GM12878 (cell line): ENCODE results near the gene CAMKMT. TPM values are rescaled to one million over a fixed set of nuclear protein-coding genes. Genes with fewer than 3 reads are reported as not detected.

Experiments used
- ATAC-seq: fragments of 200-7000 bp; cut with Tn5 transposase; 3 replicates; pipeline ENCODE4 v1.9.1; 2020; ENCODE audit warnings: mild to moderate bottlenecking, moderate library complexity
- BruUV-seq: library from RNA; stranded (reverse); fragments of 400-500 nt; replicated peaks from 2 replicates; lab custom pipeline; 2021; lab: Mats Ljungman, UMichigan
- CTCF ChIA-PET: fragments of 300-600 bp; sonication (Branson Sonifier 250); formaldehyde crosslinking; extraction: SDS; loops from one replicate; lab custom pipeline; 2021; ENCODE audit warnings: inconsistent platforms; lab: Yijun Ruan, JAX
- POLR2A ChIA-PET: fragments of 350-600 bp; formaldehyde crosslinking; extraction: SDS; loops from one replicate; lab custom pipeline; 2021; ENCODE audit warnings: inconsistent platforms; lab: Charles Lee
- RAD21 ChIA-PET: fragments of 300-600 bp; sonication (Branson Sonifier 250); formaldehyde crosslinking; loops from one replicate; lab custom pipeline; 2023; ENCODE audit warnings: antibody characterized with exemption; ENCODE audit not compliant: unreplicated experiment; lab: Charles Lee
- SMC1A ChIA-PET: fragments of 300-600 bp; sonication (Branson Sonifier 250); formaldehyde crosslinking; loops from one replicate; lab custom pipeline; 2023; ENCODE audit not compliant: unreplicated experiment, uncharacterized antibody; lab: Charles Lee
- DNase-seq: peaks from one replicate; pipeline ENCODE4 v3.0.0-alpha.2; 2011; ENCODE audit warnings: low read depth, low spot score
- FAIRE-seq: peaks from 3 replicates; lab custom pipeline; 2011; peaks lifted over from hg19 to GRCh38; lab: Jason Lieb, UNC
- H2AFZ ChIP-seq: 2 replicates; pipeline ENCODE4 v1.6.0; 2011; ENCODE audit warnings: low read depth, low read length, control low read depth; ENCODE audit not compliant: control insufficient read depth
- H3K27ac ChIP-seq: 2 replicates; pipeline ENCODE4 v1.5.1; 2011; ENCODE audit warnings: control low read depth; ENCODE audit not compliant: control insufficient read depth, insufficient read depth
- H3K27me3 ChIP-seq, 2 experiments: replicated peaks in 1 of 2; 2 replicates each; pipeline versions ENCODE4 v1.6.0 to v1.6.1; 2011; ENCODE audit warnings: low read length in 1 of 2; ENCODE audit not compliant: control insufficient read depth in 2 of 2, insufficient read depth in 2 of 2
- H3K36me3 ChIP-seq, 2 experiments: 2 replicates each; pipeline ENCODE4 v1.5.1; 2011; ENCODE audit warnings: low read length in 1 of 2; ENCODE audit not compliant: control insufficient read depth in 2 of 2, insufficient read depth in 2 of 2
- H3K4me1 ChIP-seq: 2 replicates; pipeline ENCODE4 v1.6.1; 2011; ENCODE audit warnings: mild to moderate bottlenecking, low read length, moderate library complexity, mixed read lengths; ENCODE audit not compliant: control insufficient read depth, insufficient read depth
- H3K4me2 ChIP-seq: 2 replicates; pipeline ENCODE4 v1.6.0; 2011; ENCODE audit warnings: control low read depth; ENCODE audit not compliant: control insufficient read depth, insufficient read depth
- H3K4me3 ChIP-seq: fragments of 200-600 bp; sonication (generic); 2 replicates; pipeline ENCODE4 v1.5.1; 2016
- H3K79me2 ChIP-seq: 2 replicates; pipeline ENCODE4 v1.6.0; 2011; ENCODE audit warnings: low read length; ENCODE audit not compliant: control insufficient read depth, insufficient read depth
- H3K9ac ChIP-seq: 2 replicates; pipeline ENCODE4 v1.8.0; 2011; ENCODE audit warnings: low read length, control low read depth, mixed read lengths; ENCODE audit not compliant: control insufficient read depth, insufficient read depth
- H3K9me3 ChIP-seq: replicated peaks from 3 replicates; pipeline ENCODE4 v1.5.1; 2011; ENCODE audit warnings: mild to moderate bottlenecking, low read length; ENCODE audit not compliant: control insufficient read depth, insufficient read depth
- H4K20me1 ChIP-seq: 2 replicates; pipeline ENCODE4 v1.6.0; 2011; ENCODE audit not compliant: control insufficient read depth, insufficient read depth
- CHD4 ChIP-seq: fragments of 200-600 bp; sonication (generic); IDR thresholded peaks from 2 replicates; pipeline ENCODE4 v1.6.1; 2016; ENCODE audit warnings: mild to moderate bottlenecking
- MEF2A ChIP-seq: IDR thresholded peaks from 2 replicates; pipeline ENCODE4 v1.6.1; 2011; ENCODE audit warnings: low read depth, mild to moderate bottlenecking, low read length, moderate library complexity; ENCODE audit not compliant: insufficient read depth
- MTA2 ChIP-seq: fragments of 450-650 bp; IDR thresholded peaks from 2 replicates; pipeline ENCODE4 v1.6.1; 2016; ENCODE audit warnings: low read depth, mild to moderate bottlenecking, moderate library complexity
- MYB ChIP-seq: fragments of 150-350 bp; IDR thresholded peaks from 2 replicates; pipeline ENCODE4 v1.6.1; 2014; ENCODE audit warnings: mild to moderate bottlenecking, low read depth, low read length, borderline replicate concordance
- WGBS: methylation state at CpG from one replicate; pipeline ENCODE4 v1.1.6; 2016; ENCODE audit warnings: low lambda C conversion rate; ENCODE audit not compliant: insufficient replicate concordance, insufficient coverage; ENCODE audit errors: missing lambda C conversion rate; 5-methylcytosine and 5-hydroxymethylcytosine counted together
- in situ Hi-C: fragments of 300-500 bp; cut with MboI; formaldehyde crosslinking; loops from 9 replicates; pipeline ENCODE4 v1.14.3; 2018; ENCODE audit warnings: mixed read lengths
- intact Hi-C: fragments of 100-400 bp; cut with micrococcal nuclease; formaldehyde crosslinking; loops from one replicate; pipeline ENCODE4 v1.14.2; 2022; ENCODE audit not compliant: unreplicated experiment
- polyA plus RNA-seq, 11 experiments: library from polyadenylated mRNA; depleted of rRNA in 4 of 11; unstranded in 6 of 11; stranded (reverse) in 5 of 11; fragments of >200 nt; fragmentation: Nextera tagmentation in 4 of 11; fragmentation: Illumina TruSeq in 1 of 11; extraction: Ambion mirVana in 4 of 11; extraction: Trizol in 1 of 11; gene quantifications; 1 replicate in 1 of 11; 2 replicates in 10 of 11; pipeline versions ENCODE4 v1.2.1 to v1.2.3, GENCODE V29; 2011 to 2016; ENCODE audit warnings: inconsistent platforms in 2 of 11, missing spikeins in 2 of 11, low read depth in 1 of 11
- total RNA-seq, 4 experiments: library from RNA; depleted of rRNA in 3 of 4; stranded (reverse); fragments of >200 nt in 3 of 4; fragmentation: Illumina TruSeq in 1 of 4; extraction: Trizol in 1 of 4; gene quantifications; 2 replicates each; pipeline versions ENCODE4 v1.2.1 to v1.2.3, GENCODE V29; 2013 to 2021
- TF ChIP-seq, protein P1 (sequence below): fragments of 450-650 bp; IDR thresholded peaks from 2 replicates; pipeline ENCODE4 v1.6.1; 2017; ENCODE audit warnings: mild to moderate bottlenecking

CAMKMT gene
- total and polyA plus RNA-seq, 10 of the 15 experiments (the other 5 are each of a cell fraction or from before 2014, with no cell fraction given) = 2.7 to 16.0 (median 11.8) TPM

DNA sequence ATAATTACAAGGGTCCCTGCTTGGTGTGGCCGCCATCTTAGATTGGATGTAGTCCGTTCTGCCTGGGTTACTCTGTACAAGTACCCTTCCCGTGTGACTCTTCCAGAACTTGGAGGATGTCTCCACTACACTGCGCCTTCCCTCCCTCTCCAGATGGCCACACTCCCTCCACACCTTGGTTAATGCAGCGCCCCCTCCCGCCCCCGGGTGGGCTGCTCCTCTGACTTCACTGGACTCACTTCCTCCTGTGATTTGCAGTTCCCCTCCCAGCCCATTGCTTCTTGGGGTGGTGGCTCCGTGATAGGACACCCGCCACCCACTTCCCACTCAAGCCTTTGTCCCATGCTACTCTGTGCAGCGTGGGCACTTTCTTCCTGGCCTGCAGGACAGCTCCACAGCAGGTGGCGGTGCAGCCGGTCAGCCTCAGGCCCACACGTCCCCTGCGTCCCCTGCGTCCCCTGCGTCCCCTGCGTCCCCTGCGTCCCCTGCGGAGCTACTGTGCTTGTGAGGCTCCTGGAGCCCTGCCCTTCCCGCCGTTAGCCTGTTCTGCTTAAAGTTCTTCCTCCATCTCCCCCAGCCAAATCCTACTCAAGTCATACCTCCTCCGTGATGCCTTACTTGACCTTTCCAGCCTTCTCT, 449.3 kb downstream of the CAMKMT start (continued):
- TF ChIP-seq MEF2A (no peak), MYB (no peak), CHD4 (no peak)

DNA sequence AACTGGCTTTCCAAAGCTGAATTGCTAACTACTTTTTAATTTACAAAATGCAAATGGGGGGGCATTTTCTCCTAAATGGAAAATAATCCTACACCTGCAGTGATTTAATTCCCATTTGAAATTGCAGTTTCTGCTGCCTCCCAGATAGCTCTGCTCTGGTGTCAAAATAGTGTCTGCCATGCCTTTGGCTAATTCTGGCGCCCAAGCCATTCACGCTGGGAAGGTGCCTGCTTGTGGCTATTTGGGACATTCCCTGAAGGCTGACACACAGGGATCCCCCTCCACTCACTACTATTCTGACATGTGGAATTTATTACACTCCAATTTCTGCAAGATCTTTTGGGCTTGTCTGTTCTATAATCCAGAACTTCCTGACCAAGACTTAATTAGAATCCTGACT, 451.4 kb downstream of the CAMKMT start:
- Histone ChIP-seq H3K27me3 (peaks cover 0 to 2% of the 10 kb centered on the region in 2 experiments; a peak in 1 of 4 replicates), H2AFZ (no peak overlapping the region), H3K9me3 (no peaks in the 10 kb centered on the region), H3K4me3 (no peak overlapping the region), H3K36me3 (no peaks in the 10 kb centered on the region), H3K4me2 (no peak overlapping the region), H4K20me1 (no peaks in the 10 kb centered on the region), H3K9ac (no peak overlapping the region), H3K27ac (no peak overlapping the region), H3K79me2 (no peaks in the 10 kb centered on the region), H3K4me1 (no peaks in the 10 kb centered on the region)
- intact Hi-C loops = no loop called here
- ATAC-seq (no peak), FAIRE-seq (no peak), DNase-seq (no peak)
- CTCF ChIA-PET = no interaction called here
- 88% methylated on average over 2 of the region's 2 CpGs for WGBS
- no TSS peak for BruUV-seq
- SMC1A ChIA-PET = no interaction called here
- RAD21 ChIA-PET = no interaction called here
- in situ Hi-C loops = no loop called here
- POLR2A ChIA-PET = no interaction called here
- TF ChIP-seq MTA2 = no peak
- TF ChIP-seq, protein P1, sequence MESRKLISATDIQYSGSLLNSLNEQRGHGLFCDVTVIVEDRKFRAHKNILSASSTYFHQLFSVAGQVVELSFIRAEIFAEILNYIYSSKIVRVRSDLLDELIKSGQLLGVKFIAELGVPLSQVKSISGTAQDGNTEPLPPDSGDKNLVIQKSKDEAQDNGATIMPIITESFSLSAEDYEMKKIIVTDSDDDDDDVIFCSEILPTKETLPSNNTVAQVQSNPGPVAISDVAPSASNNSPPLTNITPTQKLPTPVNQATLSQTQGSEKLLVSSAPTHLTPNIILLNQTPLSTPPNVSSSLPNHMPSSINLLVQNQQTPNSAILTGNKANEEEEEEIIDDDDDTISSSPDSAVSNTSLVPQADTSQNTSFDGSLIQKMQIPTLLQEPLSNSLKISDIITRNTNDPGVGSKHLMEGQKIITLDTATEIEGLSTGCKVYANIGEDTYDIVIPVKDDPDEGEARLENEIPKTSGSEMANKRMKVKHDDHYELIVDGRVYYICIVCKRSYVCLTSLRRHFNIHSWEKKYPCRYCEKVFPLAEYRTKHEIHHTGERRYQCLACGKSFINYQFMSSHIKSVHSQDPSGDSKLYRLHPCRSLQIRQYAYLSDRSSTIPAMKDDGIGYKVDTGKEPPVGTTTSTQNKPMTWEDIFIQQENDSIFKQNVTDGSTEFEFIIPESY = no peak
